HepG2 (cell line): ENCODE data around the gene GRK4. TPM values are rescaled to one million over a fixed set of nuclear protein-coding genes. Genes with fewer than 3 reads are reported as not detected.

Experiments used
- FOSL2 ChIP-seq: sonication (generic); formaldehyde crosslinking; IDR thresholded peaks from 2 replicates; pipeline ENCODE4 v1.4.0; 2020; ENCODE audit warnings: missing genetic modification reagents
- HNF4A ChIP-seq: sonication (generic); formaldehyde crosslinking; IDR thresholded peaks from 2 replicates; pipeline ENCODE4 v1.4.0; 2020; ENCODE audit warnings: missing genetic modification reagents
- JARID2 ChIP-seq: sonication (generic); formaldehyde crosslinking; IDR thresholded peaks from 2 replicates; pipeline ENCODE4 v1.8.1; 2023; ENCODE audit warnings: missing genetic modification reagents, inconsistent platforms; ENCODE audit not compliant: insufficient replicate concordance
- KIAA2018 ChIP-seq: sonication (generic); formaldehyde crosslinking; IDR thresholded peaks from 2 replicates; pipeline ENCODE4 v1.5.0; 2020; ENCODE audit warnings: mild to moderate bottlenecking, missing genetic modification reagents, borderline replicate concordance
- MED8 ChIP-seq: sonication (generic); formaldehyde crosslinking; IDR thresholded peaks from 2 replicates; pipeline ENCODE4 v1.8.1; 2023; ENCODE audit warnings: mild to moderate bottlenecking, missing genetic modification reagents; ENCODE audit not compliant: insufficient replicate concordance
- PBX2 ChIP-seq: IDR thresholded peaks from 2 replicates; pipeline ENCODE4 v1.6.1; 2016; ENCODE audit warnings: control low read depth
- PLRG1 ChIP-seq: fragments of 450-650 bp; conservative IDR thresholded peaks from 2 replicates; pipeline ENCODE4 v1.6.1; 2016
- PTBP1 ChIP-seq: fragments of 200-400 bp; formaldehyde crosslinking; IDR thresholded peaks from 2 replicates; pipeline ENCODE4 v1.6.1; 2018; ENCODE audit warnings: low read length, low read depth; ENCODE audit not compliant: poor library complexity, severe bottlenecking
- YEATS4 ChIP-seq: sonication (generic); formaldehyde crosslinking; IDR thresholded peaks from 2 replicates; pipeline ENCODE4 v1.4.0; 2020; ENCODE audit warnings: missing genetic modification reagents, borderline replicate concordance
- ZNF207 ChIP-seq: fragments of 450-650 bp; IDR thresholded peaks from 2 replicates; pipeline ENCODE4 v1.6.1; 2016; ENCODE audit warnings: antibody characterized with exemption, borderline replicate concordance
- ZNF33A ChIP-seq: sonication (generic); formaldehyde crosslinking; IDR thresholded peaks from 2 replicates; pipeline ENCODE4 v1.5.1; 2020; ENCODE audit warnings: missing genetic modification reagents, mild to moderate bottlenecking, moderate library complexity, borderline replicate concordance
- ZNF557 ChIP-seq: sonication (generic); formaldehyde crosslinking; IDR thresholded peaks from 2 replicates; pipeline ENCODE4 v1.4.0; 2020; ENCODE audit warnings: missing genetic modification reagents
- ZNF629 ChIP-seq: sonication (generic); formaldehyde crosslinking; conservative IDR thresholded peaks from 2 replicates; pipeline ENCODE4 v1.5.0; 2020; ENCODE audit warnings: missing genetic modification reagents
- ZNF672 ChIP-seq: sonication (generic); formaldehyde crosslinking; IDR thresholded peaks from 2 replicates; pipeline ENCODE4 v1.8.1; 2022; ENCODE audit warnings: missing genetic modification reagents
- ZNF713 ChIP-seq: sonication (generic); formaldehyde crosslinking; IDR thresholded peaks from 2 replicates; pipeline ENCODE4 v1.4.0; 2020; ENCODE audit warnings: mild to moderate bottlenecking, missing genetic modification reagents
- ZNF776 ChIP-seq: sonication (generic); formaldehyde crosslinking; IDR thresholded peaks from 2 replicates; pipeline ENCODE4 v1.4.0; 2020; ENCODE audit warnings: mild to moderate bottlenecking, missing genetic modification reagents
- ZNF782 ChIP-seq: sonication (generic); formaldehyde crosslinking; IDR thresholded peaks from 2 replicates; pipeline ENCODE4 v1.4.0; 2020; ENCODE audit warnings: missing genetic modification reagents, mild to moderate bottlenecking, borderline replicate concordance
- polyA plus RNA-seq, 8 experiments: library from polyadenylated mRNA; depleted of rRNA in 3 of 8; stranded (reverse) in 7 of 8; unstranded in 1 of 8; fragments of >200 nt; fragmentation: Illumina TruSeq in 4 of 8; extraction: Trizol in 4 of 8; gene quantifications; 2 replicates each; pipeline versions ENCODE4 v1.2.1 to v1.2.3, GENCODE V29; 2011 to 2016; ENCODE audit warnings: low read depth in 4 of 8, missing spikeins in 1 of 8, mixed read lengths in 1 of 8; ENCODE audit not compliant: insufficient read depth in 1 of 8
- total RNA-seq, 5 experiments: library from RNA; depleted of rRNA; stranded (reverse); fragments of >200 nt; fragmentation: Illumina TruSeq; extraction: Trizol; gene quantifications; 2 replicates each; pipeline ENCODE4 v1.2.3, GENCODE V29; 2016; ENCODE audit warnings: low read depth in 1 of 5
- TF ChIP-seq, protein P1 (sequence below): sonication (generic); formaldehyde crosslinking; IDR thresholded peaks from 2 replicates; pipeline ENCODE4 v1.4.0; 2020; ENCODE audit warnings: missing genetic modification reagents, borderline replicate concordance
- TF ChIP-seq, protein P2 (sequence below): sonication (generic); formaldehyde crosslinking; IDR thresholded peaks from 2 replicates; pipeline ENCODE4 v1.8.1; 2023; ENCODE audit warnings: mild to moderate bottlenecking, missing genetic modification reagents, borderline replicate concordance

The GRK4 gene
- total and polyA plus RNA-seq, 2 of the 13 experiments (the other 11 are each of a cell fraction or from before 2014, with no cell fraction given): 1.8 to 2.0 TPM

- TF ChIP-seq, protein P1, sequence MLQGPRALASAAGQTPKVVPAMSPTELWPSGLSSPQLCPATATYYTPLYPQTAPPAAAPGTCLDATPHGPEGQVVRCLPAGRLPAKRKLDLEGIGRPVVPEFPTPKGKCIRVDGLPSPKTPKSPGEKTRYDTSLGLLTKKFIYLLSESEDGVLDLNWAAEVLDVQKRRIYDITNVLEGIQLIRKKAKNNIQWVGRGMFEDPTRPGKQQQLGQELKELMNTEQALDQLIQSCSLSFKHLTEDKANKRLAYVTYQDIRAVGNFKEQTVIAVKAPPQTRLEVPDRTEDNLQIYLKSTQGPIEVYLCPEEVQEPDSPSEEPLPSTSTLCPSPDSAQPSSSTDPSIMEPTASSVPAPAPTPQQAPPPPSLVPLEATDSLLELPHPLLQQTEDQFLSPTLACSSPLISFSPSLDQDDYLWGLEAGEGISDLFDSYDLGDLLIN (CRISPR knock-in tag): no peak
- TF ChIP-seq ZNF629 (CRISPR knock-in tag) (0 out of 2 replicates have a peak, but pooled peaks have one; percentile 18), ZNF33A (CRISPR knock-in tag) (no peak), ZNF557 (CRISPR knock-in tag) (no peak; the same call in 1 of the 2 replicates), ZNF713 (CRISPR knock-in tag) (no peak), JARID2 (CRISPR knock-in tag) (peak; percentile 86), MED8 (CRISPR knock-in tag) (peak; percentile 82), PBX2 (CRISPR knock-in tag) (no peak), ZNF782 (peak; percentile 98), PTBP1 (no peak), ZNF672 (CRISPR knock-in tag) (peak; percentile 95), KIAA2018 (no peak), PLRG1 (no peak), HNF4A (CRISPR knock-in tag) (no peak), ZNF776 (CRISPR knock-in tag) (peak; percentile 93), ZNF207 (no peak), FOSL2 (CRISPR knock-in tag) (peak; percentile 52), YEATS4 (CRISPR knock-in tag) (peak; percentile 97)
- TF ChIP-seq, protein P2, sequence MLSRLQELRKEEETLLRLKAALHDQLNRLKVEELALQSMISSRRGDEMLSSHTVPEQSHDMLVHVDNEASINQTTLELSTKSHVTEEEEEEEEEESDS: 0 out of 2 replicates have a peak, but pooled peaks have one; percentile 56
Measured at GRCh38 chr4:2963175-2963965, at the start of gene GRK4, which contains the start of gene NOP14 (continued).
